HCT116 (cell line): ENCODE results near the gene ASIP.

Source experiments
- CEBPB ChIP-seq: IDR thresholded peaks from 2 replicates; pipeline ENCODE4 v1.6.1; 2012; ENCODE audit warnings: low read depth
- CTCF ChIP-seq, 3 experiments: fragments of 200-600 bp in 1 of 3; sonication (generic) in 1 of 3; IDR thresholded peaks in 2 of 3; conservative IDR thresholded peaks in 1 of 3; 2 replicates each; pipeline ENCODE4 v1.5.1; 2012 to 2017; ENCODE audit warnings: low read depth in 2 of 3, low read length in 2 of 3, antibody characterized with exemption in 1 of 3, borderline replicate concordance in 1 of 3, control low read depth in 1 of 3, mild to moderate bottlenecking in 1 of 3, mixed read lengths in 1 of 3, mixed run types in 1 of 3, moderate library complexity in 1 of 3; ENCODE audit not compliant: insufficient read depth in 1 of 3
- ELF1 ChIP-seq: IDR thresholded peaks from 2 replicates; pipeline ENCODE4 v1.6.1; 2012; ENCODE audit warnings: low read depth, borderline replicate concordance
- MAX ChIP-seq: IDR thresholded peaks from 2 replicates; pipeline ENCODE4 v1.6.1; 2012
- POLR2A ChIP-seq: IDR thresholded peaks from 2 replicates; pipeline ENCODE4 v1.7.0; 2011; ENCODE audit warnings: borderline replicate concordance; ENCODE audit not compliant: insufficient read depth, insufficient read length; ENCODE audit errors: extremely low read depth
- POLR2AphosphoS5 ChIP-seq: IDR thresholded peaks from 2 replicates; pipeline ENCODE4 v1.6.1; 2011; ENCODE audit warnings: mild to moderate bottlenecking, low read depth, low read length, moderate library complexity
- REST ChIP-seq: IDR thresholded peaks from 2 replicates; pipeline ENCODE4 v1.6.1; 2012; ENCODE audit warnings: low read depth
- SP1 ChIP-seq: IDR thresholded peaks from 2 replicates; pipeline ENCODE4 v1.6.1; 2012; ENCODE audit warnings: low read depth
- TCF7L2 ChIP-seq: IDR thresholded peaks from 2 replicates; pipeline ENCODE4 v1.7.0; 2011; ENCODE audit warnings: borderline replicate concordance, inconsistent platforms; ENCODE audit not compliant: insufficient read depth, insufficient read length; ENCODE audit errors: extremely low read depth
- ZFX ChIP-seq: fragments of 450-650 bp; IDR thresholded peaks from 2 replicates; pipeline ENCODE4 v1.6.1; 2017

- no peak for TF ChIP-seq CTCF (IDR thresholded peaks at IDR 0.05 in 2 of 3, conservative IDR thresholded peaks at IDR 0.05 in 1 of 3; ENCODE audit: borderline replicate concordance in 1 of 3, insufficient read depth in 1 of 3, low read depth in 2 of 3, low read length in 2 of 3)
- no peak for TF ChIP-seq POLR2AphosphoS5
- TF ChIP-seq POLR2A, result no peak
- TF ChIP-seq ELF1, result no peak
- TF ChIP-seq MAX, result no peak
- TF ChIP-seq TCF7L2, result no peak
- no peak for TF ChIP-seq ZFX
- no peak for TF ChIP-seq SP1
- TF ChIP-seq CEBPB, result no peak
- no peak for TF ChIP-seq REST
Measured at GRCh38 chr20:34231634-34232033, 9.6 kb upstream of the ASIP start.
